Hypothalamus (tissue), 51 donors: Measurements from ENCODE around the gene RPS21.
"Not testable (repeated sequence)": the region's sequence is repeated elsewhere in the genome, so short reads cannot be mapped to it uniquely, and the experiment has no call there.

Experiments used
- DNase-seq, 51 donors: peaks; one replicate each; lab custom pipeline; 2025; lab: John Stamatoyannopoulos, UW

Gene RPS21

GRCh38 chr20:62363920-62364851 lies 22.7 kb upstream of the RPS21 start:
- DNase-seq: no peak

GRCh38 chr20:62364911-62365736 lies 21.8 kb upstream of the RPS21 start:
- no peak for DNase-seq

- DNase-seq: no peak
Measured at GRCh38 chr20:62365814-62366369, 21.0 kb upstream of the RPS21 start.

GRCh38 chr20:62366370-62367135 lies 20.4 kb upstream of the RPS21 start:
- DNase-seq: peak in 2 of 51 donors; percentile 24 to 29

GRCh38 chr20:62367136-62367632 lies 19.7 kb upstream of the RPS21 start, which contains the start of gene LAMA5:
Gene LAMA5, minus strand, starts transcription at chr20:62367312. Its CDS starts 67 bp downstream, at chr20:62367245.
- peak in 19 of 51 donors; percentile 18 to 62 (median 35) for DNase-seq

GRCh38 chr20:62367633-62368391 lies 19.1 kb upstream of the RPS21 start:
- DNase-seq: peak in 9 of 51 donors; percentile 17 to 62 (median 31)

GRCh38 chr20:62368392-62368975 lies 18.4 kb upstream of the RPS21 start:
- peak in 3 of 51 donors; percentile 21 to 48 (median 22) for DNase-seq

- DNase-seq: peak in 21 of 51 donors; percentile 16 to 80 (median 41)
Measured at GRCh38 chr20:62368976-62369814, 17.7 kb upstream of the RPS21 start.

- DNase-seq: no peak
Measured at GRCh38 chr20:62369815-62370114, 17.1 kb upstream of the RPS21 start.

GRCh38 chr20:62370115-62370806 lies 16.6 kb upstream of the RPS21 start:
- no peak for DNase-seq

GRCh38 chr20:62370807-62371587 lies 15.9 kb upstream of the RPS21 start:
- DNase-seq: no peak

- DNase-seq: no peak
Measured at GRCh38 chr20:62371588-62372041, 15.3 kb upstream of the RPS21 start.

GRCh38 chr20:62372042-62372993 lies 14.6 kb upstream of the RPS21 start:
- DNase-seq: no peak

- DNase-seq: not testable (repeated sequence)
Measured at GRCh38 chr20:62373631-62374179, 13.2 kb upstream of the RPS21 start.
